Middle frontal gyrus (tissue), 1 donor: Measurements from ENCODE around the gene DAPK1.

ENCODE experiments used
- DNase-seq: peaks from one replicate; pipeline ENCODE4 v3.0.0-alpha.2; 2015; ENCODE audit warnings: low spot score; ENCODE audit errors: extremely low spot score

The DAPK1 gene

DNA sequence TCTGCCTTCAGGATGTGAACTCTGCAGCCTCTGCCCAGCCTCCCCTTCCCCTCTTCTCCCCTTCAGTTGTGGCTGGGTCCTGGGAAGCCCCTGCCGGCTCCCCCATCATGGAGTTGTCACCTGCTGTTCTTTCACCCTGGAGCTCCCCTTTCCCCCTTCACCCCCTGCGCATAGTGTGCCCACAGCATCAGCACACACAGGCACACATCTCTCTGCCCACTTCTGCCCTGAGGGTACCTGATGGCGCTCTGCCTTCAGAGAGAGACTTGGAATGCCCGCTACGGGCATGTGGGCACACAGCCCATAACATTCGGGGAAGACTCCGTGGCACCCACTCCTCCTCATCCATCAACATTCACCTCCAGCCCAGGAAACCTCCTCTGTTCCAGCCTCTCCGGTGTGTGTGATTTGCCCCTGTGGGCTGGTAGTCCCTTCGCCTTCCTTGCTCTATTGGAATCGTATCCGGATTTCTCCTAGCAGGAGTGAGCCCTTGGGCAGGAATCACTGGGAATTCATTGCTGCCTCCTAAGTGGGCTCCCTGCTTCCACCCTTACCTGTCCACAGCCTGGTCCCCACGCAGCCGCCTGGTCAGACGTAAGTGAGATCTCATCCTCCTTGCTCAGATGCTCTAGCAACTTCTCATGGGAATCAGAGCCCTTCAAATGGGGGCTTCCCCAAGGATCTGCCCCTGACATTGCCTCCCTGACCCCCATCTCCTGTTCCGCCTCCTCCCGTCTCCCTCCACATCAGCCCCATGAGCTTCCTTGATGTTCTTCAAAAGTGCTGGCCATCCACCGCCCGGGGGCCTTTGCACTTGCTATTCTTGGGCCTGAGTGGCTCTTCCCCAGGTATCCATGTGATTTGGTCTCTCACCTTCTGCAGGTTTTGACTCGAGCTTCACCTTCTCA, 166.7 kb downstream of the DAPK1 start:
- no peak for DNase-seq

DNA sequence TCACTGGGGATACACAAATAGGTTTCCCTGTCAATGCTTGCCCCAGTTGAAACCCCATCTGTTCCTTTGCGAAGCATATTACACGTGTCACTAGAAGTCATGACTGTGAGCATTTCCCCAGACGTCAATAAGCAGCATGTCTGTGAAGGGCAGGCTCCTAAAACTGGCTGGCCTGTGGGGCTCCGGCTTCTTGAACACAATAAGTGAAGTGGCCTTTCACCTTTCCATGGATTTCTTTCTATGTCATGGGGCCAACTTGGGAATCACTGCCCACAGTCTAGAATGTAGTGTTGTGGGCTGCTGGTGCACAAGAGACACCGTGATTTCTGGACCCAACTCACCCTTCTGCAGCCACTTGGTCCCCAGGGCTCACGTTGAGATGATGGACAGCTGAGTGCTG, 167.8 kb downstream of the DAPK1 start:
- no peak for DNase-seq

DNA sequence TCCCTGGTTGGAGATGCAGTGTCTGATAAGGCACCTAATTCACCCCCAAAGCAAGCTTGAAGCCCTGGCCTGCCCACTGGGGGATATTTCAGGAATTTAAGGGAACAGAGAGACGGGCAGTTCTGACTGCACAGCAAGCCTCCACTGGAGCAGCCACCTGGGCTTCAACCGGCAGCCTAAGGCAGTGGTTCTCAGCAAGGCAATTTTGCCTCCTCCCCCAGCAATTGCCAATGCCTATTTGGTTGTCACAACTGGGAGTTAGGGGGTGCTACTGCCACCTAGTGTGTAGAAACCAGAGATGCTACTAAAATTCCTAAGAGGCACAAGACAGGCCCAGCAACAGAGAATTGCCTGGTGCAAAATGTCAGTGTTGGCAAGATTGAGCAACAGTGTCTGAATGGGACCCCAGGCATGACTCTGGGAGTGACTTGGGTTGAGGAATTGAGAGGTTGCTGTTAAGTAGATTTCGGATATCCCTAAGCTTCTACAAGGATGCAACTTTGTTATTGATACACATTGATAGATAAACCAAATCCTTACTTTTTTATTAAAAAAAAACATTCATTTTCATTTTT, 169.6 kb downstream of the DAPK1 start:
- no peak for DNase-seq

DNA sequence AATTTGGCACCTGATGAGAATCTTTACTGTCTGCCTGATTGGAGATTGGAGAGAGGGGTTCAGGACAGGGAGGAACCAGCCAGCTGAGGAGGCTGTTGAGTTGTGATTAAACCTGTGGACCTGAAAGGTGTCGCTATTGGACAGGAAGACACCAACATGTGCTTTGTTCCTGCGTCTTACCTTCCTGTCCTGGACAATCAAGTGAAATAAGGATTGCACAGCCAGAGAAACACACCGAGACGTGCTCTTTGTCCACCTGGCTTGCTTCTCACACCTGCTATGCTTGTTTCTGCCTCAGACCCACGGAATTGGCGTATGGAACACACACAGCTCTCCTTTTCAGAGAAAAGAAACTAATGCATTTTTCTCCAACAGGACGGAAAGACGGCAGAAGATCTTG, 170.6 kb downstream of the DAPK1 start:
- DNase-seq, result no peak

DNA sequence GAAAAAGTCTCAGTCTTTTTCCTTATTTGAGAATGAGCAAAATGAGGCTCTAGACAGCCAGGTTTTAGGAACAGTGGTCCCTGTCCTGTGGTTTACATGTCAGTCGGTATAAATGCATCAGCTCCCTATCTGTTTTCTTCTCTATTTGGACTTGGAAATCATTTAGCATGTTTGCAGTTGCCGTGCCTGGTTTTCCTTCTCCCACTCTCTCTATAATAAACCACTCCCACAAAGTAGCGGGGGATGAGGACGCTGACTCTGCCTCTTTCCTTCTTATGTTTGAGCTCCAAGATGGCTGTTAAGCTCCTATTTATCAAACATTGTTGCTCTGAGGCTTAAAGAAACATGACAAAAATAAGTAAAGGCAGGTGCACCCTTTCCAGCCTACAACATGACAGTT, 171.1 kb downstream of the DAPK1 start:
- DNase-seq, result no peak

DNA sequence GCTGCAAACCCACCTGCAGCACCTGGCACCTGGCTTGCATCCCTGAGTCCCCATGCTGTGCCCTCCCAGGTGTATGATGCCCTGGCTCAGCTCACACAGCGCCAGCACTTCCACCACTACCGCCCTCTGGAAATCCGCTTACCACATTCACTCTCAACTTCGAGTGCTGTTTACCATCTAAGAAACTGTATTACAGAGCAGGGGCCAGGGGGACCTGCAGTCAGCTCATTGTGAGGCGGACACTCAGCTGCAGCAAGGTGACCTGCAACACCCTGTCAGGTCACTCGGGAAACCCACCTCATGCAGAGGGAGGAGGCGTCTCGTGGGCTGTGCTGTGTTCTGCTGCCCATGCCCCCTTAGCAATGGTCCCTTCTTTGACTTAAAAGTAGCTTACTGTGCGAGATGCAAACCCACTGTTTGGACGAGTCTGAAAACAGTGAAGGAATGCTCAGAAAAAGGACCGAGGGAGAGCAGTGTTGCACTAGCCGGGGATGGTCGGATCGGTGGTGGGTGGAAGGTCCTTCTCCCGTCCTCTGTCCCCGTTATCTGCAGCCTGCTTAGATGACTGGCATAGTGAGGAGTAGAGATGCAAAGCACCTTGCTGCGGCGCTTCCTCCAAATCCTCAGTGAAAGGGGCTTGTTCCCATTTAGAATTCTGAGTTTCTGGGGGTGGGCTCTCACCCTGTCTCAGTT, 173.1 kb downstream of the DAPK1 start:
- DNase-seq, result no peak

DNA sequence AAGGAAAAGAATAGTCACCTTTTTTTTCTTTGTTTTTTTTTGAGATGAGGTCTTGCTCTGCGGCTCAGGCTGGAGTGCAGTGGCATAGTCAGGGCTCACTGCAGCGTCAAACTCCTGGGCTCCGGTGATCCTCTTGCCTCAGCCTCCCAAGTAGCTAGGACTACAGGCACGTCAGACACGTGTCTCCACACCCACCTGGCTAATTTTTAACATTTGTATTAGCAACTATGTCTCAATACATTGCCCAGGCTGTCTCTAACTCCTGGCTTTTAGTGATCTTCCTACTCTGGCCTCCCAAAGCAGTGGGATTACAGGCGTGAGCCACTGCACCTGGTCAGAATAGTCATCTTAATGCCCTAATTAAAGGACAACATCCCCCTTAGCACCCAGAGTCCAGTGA, 173.8 kb downstream of the DAPK1 start:
- no peak for DNase-seq

DNA sequence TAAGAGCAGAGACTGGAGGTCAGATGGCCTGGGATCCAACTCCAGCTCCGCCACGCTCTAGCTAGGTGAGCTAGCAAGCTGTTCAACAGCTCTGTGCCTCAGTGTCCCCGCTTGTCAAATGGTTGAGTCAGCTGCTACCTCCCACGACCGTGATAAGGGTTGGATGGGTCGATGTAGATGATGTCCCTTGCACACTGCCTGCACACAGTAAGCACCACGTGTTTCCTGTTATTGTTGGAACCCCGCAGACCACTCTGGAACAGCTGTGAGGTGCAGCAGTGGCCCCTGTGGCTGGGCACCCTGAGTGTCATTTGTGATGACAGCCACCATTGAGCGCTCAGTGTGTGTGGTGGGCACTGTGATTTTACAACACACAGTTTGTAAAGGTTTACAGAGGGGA, 174.3 kb downstream of the DAPK1 start:
- DNase-seq, result no peak

DNA sequence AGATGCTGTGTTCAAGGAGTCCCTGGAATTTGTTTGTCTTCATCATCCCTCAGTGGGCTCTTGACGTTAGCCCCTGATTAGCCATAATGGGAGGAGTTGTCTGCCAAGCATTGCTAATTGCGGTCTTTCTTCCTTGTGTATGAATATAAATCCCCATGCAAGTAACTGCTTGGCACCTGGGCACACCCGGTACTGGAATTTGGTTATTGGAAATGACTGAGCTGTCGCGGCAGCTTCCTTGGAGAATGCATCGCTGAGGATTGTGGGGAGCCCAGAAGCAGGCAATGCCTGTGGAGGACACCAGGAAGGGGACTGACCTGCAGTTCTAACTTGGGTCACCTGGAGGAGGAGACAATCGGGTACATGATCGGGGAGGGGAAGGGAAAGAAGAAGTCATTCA, 174.9 kb downstream of the DAPK1 start:
- no peak for DNase-seq

DNA sequence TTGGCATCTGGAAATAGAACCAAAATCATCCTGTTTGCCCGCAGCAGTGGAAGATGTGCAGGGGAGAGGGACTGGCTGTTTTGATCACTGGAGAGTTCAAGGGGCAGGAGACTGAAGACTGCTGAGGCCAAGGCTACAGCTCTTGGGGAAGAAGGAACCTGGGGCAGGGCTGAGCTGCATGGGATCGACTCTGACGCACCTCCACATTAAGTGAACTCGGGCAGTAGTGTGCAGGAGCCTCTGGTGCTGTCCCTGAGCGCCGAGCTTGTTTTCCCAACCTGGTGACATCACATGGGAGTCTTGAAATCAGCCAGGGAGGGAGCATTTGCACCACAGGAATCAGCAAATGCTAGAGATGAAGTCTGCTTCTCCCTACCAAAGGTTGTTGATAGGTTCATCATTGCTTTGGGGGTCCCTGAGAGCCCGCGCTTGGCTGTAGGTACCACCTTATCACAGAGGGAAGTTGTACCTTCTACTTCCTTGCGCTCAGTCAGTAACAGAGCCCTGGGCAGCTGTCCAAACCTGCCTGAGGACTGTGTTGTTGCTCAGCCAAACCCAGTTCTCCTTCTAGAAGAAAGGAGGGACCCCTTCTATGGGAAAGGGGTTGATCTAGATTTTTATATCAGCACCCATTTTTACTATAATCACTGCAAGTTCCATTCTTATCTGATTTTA, 175.9 kb downstream of the DAPK1 start:
- no peak for DNase-seq

DNA sequence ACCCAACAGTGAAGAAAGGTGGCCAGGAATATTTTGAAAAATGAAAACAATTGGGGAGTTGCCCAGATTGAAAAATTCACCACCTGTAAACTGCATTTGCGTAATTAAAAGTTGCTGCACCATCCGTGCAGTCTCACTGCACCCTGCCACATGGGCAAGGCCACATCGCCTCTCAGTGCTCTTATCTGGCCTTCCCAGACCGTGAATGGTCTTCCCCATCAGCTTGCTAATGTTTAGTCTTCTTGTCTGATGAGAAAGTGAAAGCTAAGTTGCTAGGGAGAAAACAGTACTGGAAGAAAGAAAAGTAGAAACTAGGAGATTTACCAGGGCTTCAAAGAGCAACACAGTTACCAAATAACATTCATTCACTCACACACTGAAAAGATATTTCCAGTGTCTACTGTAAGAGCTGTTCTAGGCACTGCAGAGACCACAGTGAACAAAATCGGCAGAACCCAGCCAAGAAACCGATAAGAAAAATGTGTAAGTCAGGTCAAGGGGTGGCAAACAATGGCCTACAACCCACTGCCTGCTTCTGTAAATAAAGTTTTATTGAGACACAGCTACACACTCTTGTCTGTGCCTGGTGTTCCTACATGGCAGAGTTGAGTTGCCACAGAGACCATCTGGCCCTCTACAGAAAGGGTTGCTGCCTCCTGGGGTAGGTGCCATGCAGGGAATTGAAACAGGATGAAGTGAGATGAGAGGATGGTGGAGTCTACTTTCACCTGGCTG, 177.1 kb downstream of the DAPK1 start:
- DNase-seq, result no peak

DNA sequence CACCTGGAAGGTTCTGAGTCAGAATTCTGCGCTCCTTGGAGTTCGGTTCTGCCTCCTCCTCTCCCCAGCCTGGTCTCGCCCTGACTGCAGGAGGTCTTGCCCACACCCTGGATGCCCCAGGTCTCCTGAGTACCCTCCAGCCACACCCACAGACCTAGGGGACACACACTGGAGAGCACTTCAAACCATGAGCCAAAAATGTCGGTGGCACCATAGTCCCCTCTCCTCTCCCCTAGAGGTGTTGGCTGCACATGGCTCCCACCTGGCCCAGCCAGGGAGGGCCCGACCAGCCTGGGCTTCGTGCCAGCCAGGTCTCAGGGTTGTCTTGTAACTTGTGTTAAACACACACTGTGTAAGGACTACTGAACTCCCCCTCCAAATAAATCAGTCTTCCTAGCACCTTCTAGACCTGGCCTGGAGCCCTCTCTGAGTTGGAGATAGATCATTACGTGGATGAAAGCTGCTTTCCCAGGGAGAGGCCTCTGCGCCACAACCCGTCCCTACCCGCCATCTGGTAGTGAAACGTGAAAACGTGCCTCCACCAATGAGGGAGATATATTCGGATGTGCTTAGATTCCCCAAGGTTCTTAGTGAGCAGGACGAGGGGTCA, 178.3 kb downstream of the DAPK1 start:
- DNase-seq, result no peak

DNA sequence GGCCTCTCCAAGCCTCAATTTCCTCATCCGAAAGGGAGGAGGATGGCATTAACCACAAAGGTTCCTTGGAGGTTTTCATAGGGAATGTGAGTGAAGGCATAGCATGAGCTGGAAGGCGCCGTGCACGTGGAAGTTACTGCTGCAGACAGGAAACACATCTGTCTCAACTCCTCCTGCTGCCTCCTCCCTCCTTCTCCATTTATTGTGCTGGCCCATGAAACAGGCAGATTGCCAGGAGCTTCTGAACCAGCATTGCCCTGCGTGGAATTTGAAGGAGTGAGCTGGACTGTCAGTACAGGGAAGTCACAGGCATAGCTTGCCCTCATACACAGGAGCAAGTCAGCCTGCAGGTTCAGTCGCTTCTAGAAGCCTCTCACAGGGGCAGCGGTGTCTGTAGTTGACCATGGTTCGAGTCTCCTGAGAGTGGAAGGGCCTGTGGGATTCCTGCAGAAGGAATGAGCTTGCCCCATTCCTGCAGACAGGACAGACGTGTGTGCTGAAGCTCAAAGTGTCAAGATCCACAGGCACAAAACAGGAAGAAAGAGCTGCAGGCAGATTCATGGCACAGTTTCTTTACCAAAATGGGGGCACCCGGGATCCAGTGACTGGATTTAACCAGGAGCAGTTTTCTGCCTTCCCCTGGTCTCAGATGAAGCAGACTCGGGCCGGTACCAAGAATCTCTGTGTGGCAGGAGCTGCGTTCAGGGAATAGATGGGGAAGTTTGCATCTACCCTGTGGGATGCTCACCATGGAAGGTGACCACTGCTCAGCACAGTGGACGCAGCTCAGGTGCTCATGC, 179.5 kb downstream of the DAPK1 start:
- no peak for DNase-seq

DNA sequence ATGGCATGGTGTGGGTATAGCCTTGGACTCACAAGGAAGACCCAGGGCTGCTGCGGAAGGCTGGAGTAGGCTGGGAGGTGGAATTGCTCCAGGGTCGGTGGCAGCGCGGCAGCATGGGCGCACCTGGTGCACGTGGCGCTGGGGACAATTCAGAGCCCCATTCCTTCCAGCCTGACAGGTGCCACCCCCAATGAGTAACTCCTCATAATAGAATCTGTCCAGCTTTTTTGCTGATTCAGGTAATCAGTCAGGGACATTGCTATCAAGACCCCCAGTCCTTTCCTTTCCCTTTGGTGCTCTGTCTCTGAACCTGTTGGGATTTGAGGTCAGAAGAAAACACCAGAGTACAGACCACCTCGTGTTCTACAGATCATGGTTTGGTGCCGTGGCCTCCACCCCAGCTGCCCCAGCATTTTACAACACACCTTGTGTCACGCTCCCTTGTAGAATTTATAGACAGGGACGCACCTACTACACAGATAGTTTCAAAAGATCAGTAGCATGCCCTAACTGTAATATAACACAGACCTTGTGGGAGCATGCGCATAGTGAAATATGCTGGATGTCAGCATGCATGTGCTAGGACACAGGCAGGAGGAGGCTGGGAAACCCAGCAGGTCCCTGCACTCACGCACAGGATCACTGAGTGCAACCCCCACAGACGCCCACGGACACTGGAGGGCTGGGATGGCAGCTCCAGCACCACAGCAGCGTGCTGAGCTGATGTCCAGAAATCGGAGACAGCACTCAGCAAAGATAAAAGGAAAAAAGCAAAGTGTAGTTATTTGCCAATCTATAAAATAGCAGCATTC, 180.3 kb downstream of the DAPK1 start:
- DNase-seq, result no peak

DNA sequence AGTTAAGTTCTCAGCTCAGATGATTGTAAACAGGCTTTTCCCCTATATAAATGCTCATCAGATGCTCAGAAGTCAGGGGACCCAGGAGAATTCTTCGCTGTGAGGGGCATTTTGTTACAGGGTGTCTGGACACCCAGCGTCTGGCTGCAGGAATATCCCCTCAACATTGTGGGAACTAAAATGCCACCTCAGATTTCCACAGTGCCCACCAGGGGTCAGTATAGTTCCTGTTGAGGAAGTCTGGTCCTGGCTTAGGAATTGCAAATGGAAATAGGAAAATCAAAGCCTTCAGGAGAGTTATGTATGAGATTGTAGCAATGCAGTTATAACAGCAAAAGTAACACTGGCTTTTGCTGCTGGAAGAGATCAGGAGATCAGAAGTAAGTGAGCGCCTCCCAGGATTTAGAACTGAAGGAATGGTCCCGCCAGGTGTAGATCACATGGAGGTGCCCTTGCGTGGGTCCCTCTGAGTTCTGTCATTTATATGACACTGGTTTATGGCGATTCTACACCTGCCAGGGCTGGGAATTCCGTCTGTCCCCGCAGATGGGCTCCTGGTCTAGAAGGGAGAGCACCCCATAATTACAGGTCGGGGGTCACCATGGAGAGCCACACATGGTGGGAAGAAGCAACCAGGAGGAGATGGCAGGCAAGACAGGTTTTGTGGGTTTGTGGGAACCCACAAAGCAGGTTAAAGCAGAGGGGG, 181.1 kb downstream of the DAPK1 start:
- peak; percentile 27 for DNase-seq

DNA sequence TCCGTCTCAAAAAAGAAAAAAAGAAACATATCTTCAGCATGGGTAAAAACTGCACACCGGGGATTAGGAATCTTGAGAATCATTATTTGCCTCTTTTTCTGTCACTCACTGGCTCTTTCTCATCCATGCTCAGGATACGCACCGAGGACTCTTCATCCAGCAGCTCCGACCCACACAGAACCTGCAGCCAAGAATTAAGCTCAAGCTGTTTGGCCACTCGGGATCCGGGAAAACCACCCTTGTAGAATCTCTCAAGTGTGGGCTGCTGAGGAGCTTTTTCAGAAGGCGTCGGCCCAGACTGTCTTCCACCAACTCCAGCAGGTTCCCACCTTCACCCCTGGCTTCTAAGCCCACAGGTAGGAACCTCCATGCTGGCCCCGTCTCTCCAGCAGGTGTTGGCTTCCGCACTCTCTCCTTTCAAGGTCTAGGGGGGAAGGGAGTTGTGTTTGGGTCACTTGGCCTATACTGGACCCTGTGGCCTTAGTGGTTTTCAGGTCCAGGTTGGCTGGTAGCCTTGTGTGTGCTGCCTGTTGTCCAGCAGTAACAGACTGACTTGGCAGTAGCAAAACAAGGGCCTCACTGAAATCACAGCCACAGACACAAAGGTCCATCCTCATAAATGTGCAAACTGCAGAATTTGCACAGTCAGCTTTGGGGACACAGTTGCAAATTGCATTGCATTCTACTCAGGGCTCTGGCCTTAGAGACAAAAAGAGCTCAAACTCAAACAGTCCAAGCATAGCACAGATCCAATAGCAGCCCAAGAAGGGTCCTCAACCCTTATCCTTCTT, 183.8 kb downstream of the DAPK1 start:
- DNase-seq, result peak; percentile 35

DNA sequence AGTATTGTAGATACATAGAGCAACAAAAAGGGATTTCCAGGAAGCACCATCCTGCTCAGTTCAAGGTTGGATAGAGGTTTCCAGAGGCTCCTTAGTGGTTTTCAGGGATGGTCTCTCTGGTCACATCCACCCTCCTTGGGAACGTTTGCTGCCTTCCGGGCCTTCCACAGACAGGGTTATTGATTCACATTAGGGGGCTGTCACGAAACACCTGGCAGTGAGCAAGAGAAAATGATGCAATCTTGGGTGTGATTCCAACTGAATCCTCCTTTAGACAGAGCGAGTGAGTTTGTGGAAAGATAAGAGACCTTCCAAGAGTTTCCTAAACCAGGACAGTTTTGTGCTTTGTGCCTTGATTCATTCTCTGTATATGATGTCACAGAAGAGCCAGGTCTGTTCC, 184.4 kb downstream of the DAPK1 start:
- no peak for DNase-seq

DNA sequence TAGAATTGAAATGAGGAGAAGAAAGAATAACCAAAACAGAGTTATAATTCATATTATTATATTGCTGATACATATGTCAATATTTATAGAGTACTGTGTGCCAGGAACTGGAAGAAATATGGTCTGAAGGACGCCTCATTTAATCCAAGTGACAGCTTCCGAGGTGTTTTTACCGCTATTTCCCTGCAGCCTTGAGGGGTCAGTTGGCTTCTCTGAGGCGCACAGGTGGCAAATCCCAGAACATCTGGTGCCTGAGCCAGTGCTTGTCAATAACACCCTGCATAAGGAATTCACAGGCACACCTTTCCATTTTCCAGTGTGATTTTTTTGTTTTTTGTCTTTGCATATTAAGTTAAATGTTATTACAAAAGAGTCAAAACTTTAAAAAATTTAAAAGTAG, 185.0 kb downstream of the DAPK1 start:
- no peak for DNase-seq
